GM19324 (cell line): ENCODE data around the gene RABGEF1.
"Not testable (repeated sequence)": the region's sequence is repeated elsewhere in the genome, so short reads cannot be mapped to it uniquely, and the experiment has no call there.

ENCODE experiments used
- ATAC-seq: cut with Tn5 transposase; IDR thresholded peaks from one replicate; pipeline ENCODE4 v1.9.1; 2021; ENCODE audit warnings: mild to moderate bottlenecking, moderate library complexity; ENCODE audit not compliant: unreplicated experiment, low FRiP score

Gene RABGEF1

DNA sequence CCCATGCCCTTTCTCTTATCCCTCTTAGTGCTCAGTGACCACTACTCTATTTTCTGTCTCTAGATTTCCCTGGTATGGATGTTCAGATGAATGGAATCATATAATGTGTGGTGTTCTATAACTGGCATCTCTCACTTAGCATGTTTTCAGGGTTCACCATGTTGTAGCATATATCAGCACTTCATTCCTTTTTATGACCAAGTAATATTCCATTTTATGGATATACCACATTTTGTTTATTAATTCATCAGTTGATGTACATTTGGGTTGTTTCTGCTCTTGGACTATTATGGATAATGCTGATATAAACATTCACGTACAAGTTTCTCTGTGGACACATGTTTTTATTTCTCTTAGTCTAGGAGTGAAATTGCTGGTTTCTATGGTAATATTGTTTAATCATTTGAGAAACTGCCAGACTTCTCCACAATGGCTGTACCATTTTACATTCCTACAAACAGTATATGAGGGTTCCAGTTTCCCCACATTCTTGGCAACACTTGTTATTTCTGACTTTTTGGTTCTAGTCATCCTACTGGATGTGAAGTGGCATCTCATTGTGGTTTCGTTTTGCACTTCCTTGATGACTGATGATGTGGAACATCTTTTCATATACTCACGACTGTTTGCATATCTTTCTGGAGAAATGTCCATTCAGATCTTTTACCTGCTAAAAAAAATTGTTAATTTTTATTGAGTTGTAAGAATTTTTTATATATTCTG is 23.3 kb downstream of the RABGEF1 start:
- ATAC-seq = not testable (repeated sequence)

DNA sequence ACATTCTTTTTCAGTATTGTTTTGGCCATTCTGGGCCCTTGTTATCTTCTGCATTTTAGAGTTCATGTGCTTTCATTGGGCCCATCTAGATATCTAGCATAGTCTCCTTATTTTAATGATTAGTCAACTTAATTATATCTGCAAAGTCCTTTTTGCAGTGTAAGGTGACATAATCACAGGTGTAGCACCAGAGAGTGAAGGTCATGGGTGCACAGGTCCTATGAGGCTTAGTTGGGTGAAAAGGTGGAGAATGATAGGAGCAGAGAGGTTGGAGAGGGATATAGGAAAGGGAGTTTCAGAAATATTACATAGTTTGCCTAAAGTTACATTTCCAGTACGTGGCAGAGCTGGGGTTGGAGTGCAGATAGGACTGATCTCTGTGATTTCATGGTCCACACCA is 24.4 kb downstream of the RABGEF1 start:
- not testable (repeated sequence) for ATAC-seq

DNA sequence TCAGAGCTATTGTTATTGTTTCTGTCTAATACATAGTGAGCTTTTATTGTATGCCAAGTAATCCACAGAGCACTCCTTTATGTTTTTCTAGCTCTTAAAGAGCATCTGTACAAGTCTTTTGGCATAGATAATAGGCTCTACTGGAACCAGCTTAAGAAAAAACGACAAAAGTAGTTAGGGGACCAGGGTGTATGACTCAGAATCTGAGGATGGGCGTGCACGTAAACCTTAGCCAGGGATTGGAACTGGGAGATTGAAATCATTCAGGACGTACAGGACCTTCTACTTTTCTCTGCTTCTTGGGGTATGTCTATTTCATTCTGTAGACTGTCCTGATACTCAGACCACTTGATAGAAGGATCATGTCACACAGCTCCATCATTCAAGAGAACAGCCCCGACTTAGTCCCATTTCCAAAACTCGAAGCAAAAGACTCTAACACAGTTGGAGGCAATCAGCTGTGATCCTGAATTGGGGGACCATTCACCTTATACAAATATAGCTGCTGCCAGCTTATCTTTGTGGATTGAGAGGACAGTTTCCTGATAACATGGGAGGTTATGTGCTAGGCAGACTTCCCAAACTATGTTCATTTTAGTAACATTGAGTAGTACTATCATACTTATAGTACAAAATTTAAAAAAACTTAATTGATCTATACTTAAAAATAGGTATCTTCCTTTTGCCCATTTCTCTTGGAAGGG is 24.9 kb downstream of the RABGEF1 start:
- ATAC-seq = not testable (repeated sequence)

GRCh38 chr7:66766041-66766440 is 25.5 kb downstream of the RABGEF1 start:
- ATAC-seq = no peak

DNA sequence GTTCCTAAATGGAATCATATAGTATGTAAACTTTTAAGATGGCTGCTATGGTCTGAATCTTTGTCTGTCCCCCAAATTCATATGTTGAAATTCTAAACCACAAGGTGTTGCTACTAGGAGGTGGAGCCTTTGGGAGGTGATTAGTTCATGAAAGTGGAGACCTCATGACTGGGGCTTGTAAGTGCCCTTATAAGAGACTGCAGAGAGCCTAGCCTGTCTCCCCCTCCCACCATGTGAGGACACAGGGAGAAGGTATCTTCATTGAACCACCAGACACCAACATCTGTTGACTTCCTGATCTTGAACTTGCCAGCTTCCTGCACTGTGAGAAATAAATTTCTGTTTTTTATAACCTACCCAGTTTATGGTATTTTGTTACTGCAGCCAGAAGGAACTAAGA is 27.0 kb downstream of the RABGEF1 start:
- ATAC-seq = not testable (repeated sequence)

DNA sequence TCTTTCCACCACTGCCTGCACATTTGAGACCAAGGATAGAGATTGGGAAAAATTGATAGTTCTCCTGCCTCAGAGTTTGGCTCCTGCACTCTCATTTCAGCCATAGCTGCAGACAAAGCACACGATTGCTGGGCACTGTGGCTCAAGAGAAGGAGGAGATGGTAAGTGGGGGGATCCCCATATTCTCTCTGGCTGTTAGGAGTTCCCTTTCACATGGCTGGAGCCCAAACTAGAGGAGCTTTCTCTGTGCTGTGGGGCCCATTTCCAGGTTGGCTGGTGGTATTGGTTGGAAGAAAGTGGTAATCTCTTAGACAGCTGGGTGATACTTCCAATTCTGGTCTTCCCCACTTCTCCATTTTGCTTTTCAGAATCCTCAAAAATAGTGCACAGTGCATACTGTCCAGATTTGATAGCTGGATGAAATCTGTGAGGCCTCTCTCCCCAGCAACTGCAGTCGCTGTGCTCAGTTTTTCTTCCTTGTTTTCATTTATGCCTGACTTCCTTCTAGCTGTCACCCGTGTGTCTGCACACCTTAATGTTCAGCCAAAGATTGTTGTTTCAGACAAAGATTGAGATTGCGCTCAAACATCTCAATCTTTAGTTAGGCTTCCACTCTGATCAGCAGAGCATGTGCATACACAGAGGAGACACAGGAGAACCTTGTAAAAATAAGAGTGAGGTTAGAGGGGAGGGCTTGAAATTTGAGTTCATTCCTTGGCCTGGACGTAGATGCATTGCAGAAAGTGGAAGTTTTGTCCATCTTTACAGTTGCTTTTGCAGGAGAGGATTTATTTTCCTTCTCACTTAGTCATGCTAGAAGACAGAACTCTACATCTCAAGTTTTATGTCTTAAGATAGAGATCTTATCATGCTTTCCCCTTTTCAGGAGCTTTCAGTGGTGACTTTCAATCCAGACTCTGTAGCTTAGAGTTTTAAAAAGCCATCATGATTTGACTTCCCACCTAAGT is 28.6 kb downstream of the RABGEF1 start:
- ATAC-seq = no peak

DNA sequence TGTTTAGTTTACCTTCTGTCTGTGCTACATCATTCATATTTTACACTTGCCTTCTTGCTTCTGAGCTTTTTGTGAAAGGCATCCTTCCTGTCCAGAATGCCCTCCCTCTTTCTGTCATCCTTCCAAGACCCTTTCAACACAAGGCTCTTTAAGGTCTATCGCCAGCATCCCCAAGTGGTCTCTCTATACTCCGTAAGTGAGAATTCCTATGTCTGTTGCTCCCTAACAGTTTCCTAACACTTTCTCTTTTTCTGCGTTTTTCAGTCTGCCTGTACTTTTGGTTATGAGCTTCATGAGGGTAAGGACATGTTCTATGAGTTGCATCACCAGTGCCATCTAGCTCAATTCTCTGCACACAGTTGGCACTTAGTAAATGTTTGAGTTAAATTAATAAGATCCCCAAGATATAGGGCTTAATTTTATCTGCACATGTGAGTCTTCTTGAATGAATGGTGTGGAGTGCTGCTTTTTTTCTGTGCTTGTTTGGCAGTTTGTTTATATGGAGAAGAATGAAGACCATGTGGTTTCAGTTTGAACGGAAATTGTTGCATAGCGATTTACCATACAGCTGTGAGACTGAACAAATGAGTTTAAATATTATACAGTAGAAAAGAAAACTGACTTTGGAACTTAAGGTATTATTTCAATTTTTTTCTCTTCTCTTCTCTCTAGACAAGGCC is 29.4 kb downstream of the RABGEF1 start:
- ATAC-seq = no peak

GRCh38 chr7:66771795-66772194 is 31.3 kb downstream of the RABGEF1 start:
- ATAC-seq = no peak

GRCh38 chr7:66773744-66774143 is 33.2 kb downstream of the RABGEF1 start:
- ATAC-seq = not testable (repeated sequence)

DNA sequence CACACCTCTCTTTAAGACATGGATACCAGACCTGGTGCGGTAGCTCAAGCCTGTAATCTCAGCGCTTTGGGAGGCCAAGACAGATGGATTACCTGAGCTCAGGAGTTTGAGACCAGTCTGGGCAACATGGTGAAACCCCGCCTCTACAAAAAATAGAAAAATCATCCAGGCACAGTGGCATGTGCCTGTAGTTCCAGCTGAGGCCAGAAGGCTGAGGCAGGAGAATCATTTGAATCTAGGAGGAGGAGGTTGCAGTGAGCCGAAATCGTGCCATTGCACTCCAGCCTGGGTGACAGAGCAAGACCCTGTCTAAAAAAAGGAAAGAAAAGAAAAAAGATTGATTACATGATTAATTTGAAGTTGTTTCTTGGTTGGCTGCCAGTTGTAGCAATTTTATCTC is 35.9 kb downstream of the RABGEF1 start:
- not testable (repeated sequence) for ATAC-seq

GRCh38 chr7:66776800-66777442 is 36.4 kb downstream of the RABGEF1 start:
- no peak for ATAC-seq

DNA sequence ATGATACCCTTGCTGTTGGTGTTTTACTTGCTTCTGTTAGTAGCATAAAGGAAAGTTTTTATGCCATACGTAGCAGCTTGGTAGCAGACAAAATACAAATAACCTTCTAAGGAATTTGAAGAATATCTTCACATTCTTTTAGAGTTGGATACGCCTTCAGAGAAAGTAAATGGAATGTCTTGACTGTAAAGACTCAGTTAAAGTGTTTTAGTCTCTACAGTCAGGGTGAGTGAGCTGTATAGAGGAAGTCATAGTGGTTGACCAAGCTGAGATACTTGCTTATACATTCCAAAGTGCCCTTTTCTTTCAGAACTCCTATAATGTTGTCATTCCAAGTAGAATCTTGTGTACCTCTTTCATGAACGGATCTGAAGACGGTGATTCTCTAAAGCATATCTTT is 37.7 kb downstream of the RABGEF1 start:
- ATAC-seq = no peak

DNA sequence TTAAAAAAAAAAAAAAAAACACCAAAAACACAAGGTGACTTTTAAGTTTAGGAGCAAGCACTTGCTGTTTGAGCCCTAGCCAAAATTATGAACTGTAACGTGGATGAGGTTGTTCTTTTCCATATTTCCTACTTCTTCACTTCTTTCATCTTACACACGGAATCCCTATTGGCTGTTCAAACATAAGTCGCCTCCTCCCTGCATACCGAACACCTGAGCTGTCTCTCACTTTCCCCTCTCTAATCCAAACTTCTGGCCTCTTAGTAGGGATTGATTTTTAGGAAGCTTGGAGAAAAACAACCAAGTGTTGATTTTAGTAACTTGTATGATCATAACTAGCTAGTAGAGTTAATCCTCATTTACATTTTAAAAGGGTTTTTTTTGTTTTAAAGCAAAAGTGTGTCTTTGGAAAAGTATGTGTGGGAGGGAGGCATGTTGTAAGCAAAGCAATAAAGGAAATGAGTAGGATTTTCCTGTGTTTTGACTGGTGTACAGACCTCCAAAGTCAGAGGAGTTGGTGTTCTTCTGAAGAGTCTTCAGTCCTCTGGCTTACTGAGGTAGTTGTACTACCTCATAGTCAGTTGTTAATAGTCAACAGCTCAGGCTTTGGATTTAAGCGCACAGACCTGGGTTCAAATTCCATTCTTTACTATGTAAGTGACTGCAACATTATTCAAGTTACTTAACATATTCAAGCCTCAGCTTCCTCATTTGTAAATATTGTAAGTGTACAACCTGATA is 39.3 kb downstream of the RABGEF1 start:
- ATAC-seq = no peak

- ATAC-seq = no peak
Measured at GRCh38 chr7:66781408-66782090, 41.0 kb downstream of the RABGEF1 start.

GRCh38 chr7:66782875-66783274 is 42.3 kb downstream of the RABGEF1 start:
- not testable (repeated sequence) for ATAC-seq

- ATAC-seq = not testable (repeated sequence)
Measured at GRCh38 chr7:66783887-66784595, 43.5 kb downstream of the RABGEF1 start.

- no peak for ATAC-seq
Measured at GRCh38 chr7:66790196-66790595, 49.7 kb downstream of the RABGEF1 start.

- no peak for ATAC-seq
Measured at GRCh38 chr7:66790725-66791124, 50.2 kb downstream of the RABGEF1 start.
